Nephron progenitor cell (in vitro differentiated cells): ENCODE results near the gene LHX1.

Source experiments
- DNase-seq: peaks from one replicate; pipeline ENCODE4 v3.0.0; 2021
- H3K27ac Mint-ChIP-seq: 2 replicates; pipeline ENCODE4 v1.8.0; 2021; ENCODE audit warnings: mild to moderate bottlenecking, moderate library complexity, mixed read lengths
- H3K27me3 Mint-ChIP-seq: 2 replicates; pipeline ENCODE4 v1.8.0; 2021; ENCODE audit warnings: mild to moderate bottlenecking, low read depth, mixed read lengths; ENCODE audit not compliant: poor library complexity
- H3K36me3 Mint-ChIP-seq: 2 replicates; pipeline ENCODE4 v1.8.0; 2021; ENCODE audit warnings: low read depth, mixed read lengths
- H3K4me1 Mint-ChIP-seq: 2 replicates; pipeline ENCODE4 v1.8.0; 2021; ENCODE audit warnings: mixed read lengths
- H3K4me3 Mint-ChIP-seq: 2 replicates; pipeline ENCODE4 v1.8.0; 2021; ENCODE audit warnings: mild to moderate bottlenecking, moderate library complexity, mixed read lengths
- H3K9me3 Mint-ChIP-seq: 2 replicates; pipeline ENCODE4 v1.8.0; 2021; ENCODE audit warnings: mild to moderate bottlenecking, moderate library complexity, mixed read lengths
- TF ChIP-seq, protein P1 (sequence below): fragments of 200-600 bp; sonication (generic); IDR thresholded peaks from 2 replicates; pipeline ENCODE4 v1.5.0; 2021; ENCODE audit warnings: antibody characterized with exemption

LHX1 gene

DNA sequence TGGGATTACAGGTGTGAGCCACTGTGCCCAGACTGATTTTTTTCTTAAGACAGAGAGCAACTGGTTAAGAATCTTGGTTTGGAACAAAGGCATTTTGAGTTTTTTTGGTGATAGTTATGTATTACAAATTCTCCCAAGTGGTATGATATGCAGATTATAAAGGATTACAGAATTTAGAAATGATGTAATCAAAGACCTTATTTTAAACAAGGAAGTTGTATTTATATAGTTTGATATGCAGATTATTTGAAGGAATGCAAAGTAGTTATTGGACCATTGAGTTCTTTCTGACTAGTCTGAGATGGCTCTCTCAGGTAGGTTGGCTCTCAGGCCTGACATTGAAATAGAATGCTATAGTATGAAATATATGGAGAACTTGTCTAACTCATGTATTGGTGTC lies 46.3 kb downstream of the LHX1 start:
- DNase-seq, result no peak
- H3K27ac Mint-ChIP-seq, result no peak overlapping the region
- no peaks in the 10 kb centered on the region for H3K9me3 Mint-ChIP-seq
- no peaks in the 10 kb centered on the region for H3K27me3 Mint-ChIP-seq
- peaks cover 44% of the 10 kb centered on the region for H3K4me1 Mint-ChIP-seq
- H3K36me3 Mint-ChIP-seq, result peaks cover 42% of the 10 kb centered on the region
- no peak overlapping the region for H3K4me3 Mint-ChIP-seq
- TF ChIP-seq, protein P1, sequence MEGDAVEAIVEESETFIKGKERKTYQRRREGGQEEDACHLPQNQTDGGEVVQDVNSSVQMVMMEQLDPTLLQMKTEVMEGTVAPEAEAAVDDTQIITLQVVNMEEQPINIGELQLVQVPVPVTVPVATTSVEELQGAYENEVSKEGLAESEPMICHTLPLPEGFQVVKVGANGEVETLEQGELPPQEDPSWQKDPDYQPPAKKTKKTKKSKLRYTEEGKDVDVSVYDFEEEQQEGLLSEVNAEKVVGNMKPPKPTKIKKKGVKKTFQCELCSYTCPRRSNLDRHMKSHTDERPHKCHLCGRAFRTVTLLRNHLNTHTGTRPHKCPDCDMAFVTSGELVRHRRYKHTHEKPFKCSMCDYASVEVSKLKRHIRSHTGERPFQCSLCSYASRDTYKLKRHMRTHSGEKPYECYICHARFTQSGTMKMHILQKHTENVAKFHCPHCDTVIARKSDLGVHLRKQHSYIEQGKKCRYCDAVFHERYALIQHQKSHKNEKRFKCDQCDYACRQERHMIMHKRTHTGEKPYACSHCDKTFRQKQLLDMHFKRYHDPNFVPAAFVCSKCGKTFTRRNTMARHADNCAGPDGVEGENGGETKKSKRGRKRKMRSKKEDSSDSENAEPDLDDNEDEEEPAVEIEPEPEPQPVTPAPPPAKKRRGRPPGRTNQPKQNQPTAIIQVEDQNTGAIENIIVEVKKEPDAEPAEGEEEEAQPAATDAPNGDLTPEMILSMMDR, result no peak

DNA sequence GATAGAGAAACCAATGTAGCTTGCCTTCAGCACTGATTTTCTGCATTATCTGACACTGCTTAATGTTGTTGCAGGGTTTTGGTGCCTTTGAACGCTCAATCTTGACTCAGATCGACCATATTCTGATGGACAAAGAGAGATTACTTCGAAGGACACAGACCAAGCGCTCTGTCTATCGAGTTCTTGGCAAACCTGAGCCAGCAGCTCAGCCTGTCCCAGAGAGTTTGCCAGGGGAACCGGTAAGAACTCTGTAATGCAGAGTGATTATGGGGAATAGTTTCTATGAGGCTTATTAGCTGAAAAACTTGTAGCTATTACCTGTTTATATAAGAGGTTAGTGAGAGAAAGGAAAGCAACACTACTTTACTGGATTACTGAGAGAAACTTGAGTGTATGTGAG lies 51.9 kb downstream of the LHX1 start:
- Mint-ChIP-seq H3K36me3 (peaks cover 55% of the 10 kb centered on the region), H3K4me1 (peaks cover 16% of the 10 kb centered on the region), H3K4me3 (no peak overlapping the region), H3K27ac (peak overlapping the region; percentile 19), H3K9me3 (no peaks in the 10 kb centered on the region), H3K27me3 (no peaks in the 10 kb centered on the region)
- DNase-seq, result no peak
- TF ChIP-seq, protein P1, result no peak

DNA sequence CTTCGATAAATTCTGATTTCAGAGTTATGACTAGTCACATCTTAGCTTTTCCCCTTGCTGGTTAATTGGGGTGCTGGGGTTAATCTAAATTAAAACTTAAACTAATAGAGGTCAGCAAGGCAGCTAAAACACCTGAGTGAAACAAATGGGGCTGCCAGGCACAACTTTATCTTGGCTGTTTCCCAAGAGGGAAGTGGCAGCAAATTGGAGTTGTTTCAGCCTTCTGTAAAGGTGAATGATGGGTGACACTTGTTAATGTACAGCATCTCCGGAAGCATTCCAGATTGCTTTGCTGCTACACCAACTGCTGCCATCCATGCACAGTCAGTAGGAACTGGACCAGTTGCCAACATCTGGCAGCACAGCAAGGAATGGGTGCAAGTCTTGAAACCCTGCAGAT lies 55.4 kb downstream of the LHX1 start:
- H3K36me3 Mint-ChIP-seq, result peaks cover 72% of the 10 kb centered on the region
- peaks cover 15% of the 10 kb centered on the region for H3K9me3 Mint-ChIP-seq
- no peak for DNase-seq
- H3K4me3 Mint-ChIP-seq, result no peak overlapping the region
- TF ChIP-seq, protein P1, result no peak
- no peak overlapping the region for H3K27ac Mint-ChIP-seq
- H3K4me1 Mint-ChIP-seq, result peaks cover 4% of the 10 kb centered on the region
- no peaks in the 10 kb centered on the region for H3K27me3 Mint-ChIP-seq

DNA sequence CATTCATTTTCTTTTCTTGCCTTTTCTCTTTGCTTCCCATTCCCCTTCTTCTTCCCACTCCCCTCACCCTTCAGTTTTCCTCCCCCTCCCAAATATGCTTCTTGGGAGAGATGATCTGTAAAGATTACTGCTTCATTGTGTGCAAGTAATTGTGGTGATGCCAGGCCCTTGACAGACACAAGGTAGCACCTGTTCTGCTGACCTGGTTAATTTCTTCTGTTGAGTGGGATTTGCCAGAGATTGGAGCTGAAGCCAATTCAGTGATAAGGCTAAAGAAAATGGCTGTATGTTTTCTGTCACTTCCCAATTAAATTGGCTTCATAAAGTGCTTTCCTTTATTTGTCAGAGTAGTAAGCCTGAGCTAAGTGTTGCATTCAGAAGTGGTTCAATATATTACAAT lies 56.0 kb downstream of the LHX1 start:
- H3K27me3 Mint-ChIP-seq, result no peaks in the 10 kb centered on the region

More for the DNA sequence above, 56.0 kb downstream of the LHX1 start:
- TF ChIP-seq, protein P1, result no peak
- H3K4me1 Mint-ChIP-seq, result peaks cover 4% of the 10 kb centered on the region
- DNase-seq, result no peak
- no peak overlapping the region for H3K27ac Mint-ChIP-seq
- no peak overlapping the region for H3K4me3 Mint-ChIP-seq
- H3K36me3 Mint-ChIP-seq, result peaks cover 75% of the 10 kb centered on the region
- H3K9me3 Mint-ChIP-seq, result peaks cover 19% of the 10 kb centered on the region
